ENCODE results near the gene CCR7.

GRCh38 chr17:40598301-40598618 is 33.0 kb upstream of the CCR7 start:
- TF ChIP-seq POLR2A (IDR thresholded peaks at IDR 0.05; ENCODE audit: low read depth, low read length) (no peak), MAFK (IDR thresholded peaks at IDR 0.05; ENCODE audit: low read depth, low read length) (no peak), RAD21 (IDR thresholded peaks at IDR 0.05; ENCODE audit: low read length) (no peak), CHD1 (IDR thresholded peaks at IDR 0.05; ENCODE audit: low read depth, low read length) (no peak), MAZ (IDR thresholded peaks at IDR 0.05; ENCODE audit: borderline replicate concordance, low read depth, low read length) (no peak), CEBPB (IDR thresholded peaks at IDR 0.05; ENCODE audit: low read depth, low read length) (no peak), MXI1 (IDR thresholded peaks at IDR 0.05; ENCODE audit: borderline replicate concordance, low read depth, low read length) (no peak), RFX5 (IDR thresholded peaks at IDR 0.05; ENCODE audit: low read depth, low read length) (no peak), RCOR1 (IDR thresholded peaks at IDR 0.05; ENCODE audit: insufficient replicate concordance, low read length) (no peak), FOS (IDR thresholded peaks at IDR 0.05; ENCODE audit: low read depth, low read length) (no peak), SMC3 (IDR thresholded peaks at IDR 0.05; ENCODE audit: low read depth, low read length) (no peak), BHLHE40 (IDR thresholded peaks at IDR 0.05; ENCODE audit: low read depth, low read length) (no peak)
- TF ChIP-seq, protein P1, sequence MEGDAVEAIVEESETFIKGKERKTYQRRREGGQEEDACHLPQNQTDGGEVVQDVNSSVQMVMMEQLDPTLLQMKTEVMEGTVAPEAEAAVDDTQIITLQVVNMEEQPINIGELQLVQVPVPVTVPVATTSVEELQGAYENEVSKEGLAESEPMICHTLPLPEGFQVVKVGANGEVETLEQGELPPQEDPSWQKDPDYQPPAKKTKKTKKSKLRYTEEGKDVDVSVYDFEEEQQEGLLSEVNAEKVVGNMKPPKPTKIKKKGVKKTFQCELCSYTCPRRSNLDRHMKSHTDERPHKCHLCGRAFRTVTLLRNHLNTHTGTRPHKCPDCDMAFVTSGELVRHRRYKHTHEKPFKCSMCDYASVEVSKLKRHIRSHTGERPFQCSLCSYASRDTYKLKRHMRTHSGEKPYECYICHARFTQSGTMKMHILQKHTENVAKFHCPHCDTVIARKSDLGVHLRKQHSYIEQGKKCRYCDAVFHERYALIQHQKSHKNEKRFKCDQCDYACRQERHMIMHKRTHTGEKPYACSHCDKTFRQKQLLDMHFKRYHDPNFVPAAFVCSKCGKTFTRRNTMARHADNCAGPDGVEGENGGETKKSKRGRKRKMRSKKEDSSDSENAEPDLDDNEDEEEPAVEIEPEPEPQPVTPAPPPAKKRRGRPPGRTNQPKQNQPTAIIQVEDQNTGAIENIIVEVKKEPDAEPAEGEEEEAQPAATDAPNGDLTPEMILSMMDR (conservative IDR thresholded peaks at IDR 0.05; ENCODE audit: low read depth, low read length): no peak
- TF ChIP-seq, protein P2, sequence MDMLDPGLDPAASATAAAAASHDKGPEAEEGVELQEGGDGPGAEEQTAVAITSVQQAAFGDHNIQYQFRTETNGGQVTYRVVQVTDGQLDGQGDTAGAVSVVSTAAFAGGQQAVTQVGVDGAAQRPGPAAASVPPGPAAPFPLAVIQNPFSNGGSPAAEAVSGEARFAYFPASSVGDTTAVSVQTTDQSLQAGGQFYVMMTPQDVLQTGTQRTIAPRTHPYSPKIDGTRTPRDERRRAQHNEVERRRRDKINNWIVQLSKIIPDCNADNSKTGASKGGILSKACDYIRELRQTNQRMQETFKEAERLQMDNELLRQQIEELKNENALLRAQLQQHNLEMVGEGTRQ (IDR thresholded peaks at IDR 0.05; ENCODE audit: low read depth, low read length): no peak

All from IMR-90 (cell line).